ENCODE measurements around the gene HELZ.
"Not testable (repeated sequence)": the region's sequence is repeated elsewhere in the genome, so short reads cannot be mapped to it uniquely, and the experiment has no call there.

HELZ gene

GRCh38 chr17:67096609-67097008 lies 148.4 kb downstream of the HELZ start:
- DNase-seq (ENCODE audit: low read depth), result no peak
- H3K4me3 ChIP-seq (ENCODE audit: low read length), result no peak overlapping the region
- TF ChIP-seq, protein P1, sequence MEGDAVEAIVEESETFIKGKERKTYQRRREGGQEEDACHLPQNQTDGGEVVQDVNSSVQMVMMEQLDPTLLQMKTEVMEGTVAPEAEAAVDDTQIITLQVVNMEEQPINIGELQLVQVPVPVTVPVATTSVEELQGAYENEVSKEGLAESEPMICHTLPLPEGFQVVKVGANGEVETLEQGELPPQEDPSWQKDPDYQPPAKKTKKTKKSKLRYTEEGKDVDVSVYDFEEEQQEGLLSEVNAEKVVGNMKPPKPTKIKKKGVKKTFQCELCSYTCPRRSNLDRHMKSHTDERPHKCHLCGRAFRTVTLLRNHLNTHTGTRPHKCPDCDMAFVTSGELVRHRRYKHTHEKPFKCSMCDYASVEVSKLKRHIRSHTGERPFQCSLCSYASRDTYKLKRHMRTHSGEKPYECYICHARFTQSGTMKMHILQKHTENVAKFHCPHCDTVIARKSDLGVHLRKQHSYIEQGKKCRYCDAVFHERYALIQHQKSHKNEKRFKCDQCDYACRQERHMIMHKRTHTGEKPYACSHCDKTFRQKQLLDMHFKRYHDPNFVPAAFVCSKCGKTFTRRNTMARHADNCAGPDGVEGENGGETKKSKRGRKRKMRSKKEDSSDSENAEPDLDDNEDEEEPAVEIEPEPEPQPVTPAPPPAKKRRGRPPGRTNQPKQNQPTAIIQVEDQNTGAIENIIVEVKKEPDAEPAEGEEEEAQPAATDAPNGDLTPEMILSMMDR (conservative IDR thresholded peaks at IDR 0.05; ENCODE audit: low read depth, low read length), result no peak

DNA sequence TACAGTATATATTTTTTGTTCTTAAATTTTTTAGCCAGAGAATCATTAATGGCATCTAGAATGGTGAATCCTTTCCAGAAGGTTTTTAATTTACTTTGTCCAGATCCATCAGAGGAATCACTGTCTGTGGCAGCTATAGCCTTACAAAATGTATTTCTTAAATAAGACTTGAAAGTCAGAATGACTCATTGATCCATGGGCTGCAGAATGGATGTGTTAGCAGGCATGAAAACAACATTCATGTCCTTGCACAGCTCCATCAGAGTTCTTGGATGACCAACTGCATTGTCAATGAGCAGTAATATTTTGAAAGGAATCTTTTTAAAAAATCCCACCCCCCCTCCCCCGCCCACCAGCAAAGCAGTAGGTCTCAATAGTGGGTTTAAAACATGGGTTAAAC lies 149.2 kb downstream of the HELZ start:
- DNase-seq (ENCODE audit: low read depth), result no peak
- TF ChIP-seq, protein P1 (conservative IDR thresholded peaks at IDR 0.05; ENCODE audit: low read depth, low read length), result no peak

DNA sequence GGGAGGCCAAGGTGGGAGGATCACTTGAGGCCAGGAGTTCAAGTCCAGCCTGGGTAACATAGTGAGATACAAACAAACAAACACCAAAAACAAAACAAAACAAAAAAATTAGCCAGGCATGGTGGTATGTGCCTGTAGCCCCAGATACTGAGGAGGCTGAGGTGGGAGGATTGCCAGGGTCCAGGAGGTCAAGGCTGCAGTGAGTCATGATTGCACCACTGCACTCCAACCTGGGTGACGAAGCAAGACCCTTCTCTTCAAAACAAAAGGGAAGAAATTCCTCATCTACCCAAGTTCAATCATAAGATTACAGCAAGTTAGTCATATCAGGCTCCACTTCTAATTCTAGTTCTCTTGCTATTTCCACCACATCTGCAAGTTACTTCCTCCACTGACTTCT lies 149.7 kb downstream of the HELZ start:
- H3K4me3 ChIP-seq (ENCODE audit: low read length); DNase-seq (ENCODE audit: low read depth): not testable (repeated sequence)

More for the DNA sequence above, 149.2 kb downstream of the HELZ start:
- H3K4me3 ChIP-seq (ENCODE audit: low read length), result no peak overlapping the region

GRCh38 chr17:67093348-67093747 lies 151.6 kb downstream of the HELZ start:
- TF ChIP-seq, protein P1 (conservative IDR thresholded peaks at IDR 0.05; ENCODE audit: low read depth, low read length), result no peak
- DNase-seq (ENCODE audit: low read depth), result no peak
- no peak overlapping the region for H3K4me3 ChIP-seq (ENCODE audit: low read length)

- not testable (repeated sequence) for DNase-seq (ENCODE audit: low read depth); H3K4me3 ChIP-seq (ENCODE audit: low read length)
Measured at GRCh38 chr17:67092710-67093109, 152.3 kb downstream of the HELZ start.

GRCh38 chr17:67092291-67092690 lies 152.7 kb downstream of the HELZ start:
- H3K4me3 ChIP-seq (ENCODE audit: low read length), result no peak overlapping the region
- TF ChIP-seq, protein P1 (conservative IDR thresholded peaks at IDR 0.05; ENCODE audit: low read depth, low read length), result no peak
- no peak for DNase-seq (ENCODE audit: low read depth)

GRCh38 chr17:67090341-67090740 lies 154.7 kb downstream of the HELZ start:
- H3K4me3 ChIP-seq (ENCODE audit: low read length), result no peak overlapping the region
- TF ChIP-seq, protein P1 (conservative IDR thresholded peaks at IDR 0.05; ENCODE audit: low read depth, low read length), result no peak
- DNase-seq (ENCODE audit: low read depth), result no peak

DNA sequence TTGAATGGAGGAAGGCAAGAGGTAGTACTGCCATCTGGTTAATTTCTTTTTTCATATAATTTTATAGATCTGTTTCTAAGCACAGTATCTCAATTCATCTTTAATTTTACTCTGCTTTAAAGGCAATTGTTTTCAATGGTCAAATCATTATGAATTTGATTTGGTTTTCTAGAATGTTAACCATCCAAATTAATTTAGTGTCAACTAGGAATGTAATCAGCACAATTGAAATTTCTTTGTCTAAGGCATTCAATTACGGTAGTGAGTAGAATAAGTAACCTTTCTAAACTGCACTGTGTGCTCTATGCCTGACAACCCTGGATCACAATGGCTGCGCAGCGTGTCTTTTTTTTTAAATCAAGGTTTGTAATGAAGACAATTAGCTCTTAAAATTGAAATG lies 156.4 kb downstream of the HELZ start:
- no peak for DNase-seq (ENCODE audit: low read depth)
- TF ChIP-seq, protein P1 (conservative IDR thresholded peaks at IDR 0.05; ENCODE audit: low read depth, low read length), result no peak
- no peak overlapping the region for H3K4me3 ChIP-seq (ENCODE audit: low read length)
